Keratinocyte (primary cell): ENCODE data around the gene VPS18. TPM values are rescaled to one million over a fixed set of nuclear protein-coding genes. Genes with fewer than 3 reads are reported as not detected.

Experiments used
- DNase-seq: peaks from one replicate; pipeline ENCODE4 v3.0.0-alpha.2; 2011; ENCODE audit warnings: low read depth, missing footprints, low spot score
- FAIRE-seq: peaks from 2 replicates; lab custom pipeline; 2011; peaks lifted over from hg19 to GRCh38; lab: Jason Lieb, UNC
- H2AFZ ChIP-seq: 2 replicates; pipeline ENCODE4 v1.6.0; 2012; ENCODE audit warnings: low read length, control low read depth, inconsistent platforms; ENCODE audit not compliant: control insufficient read depth
- H3K27ac ChIP-seq: 2 replicates; pipeline ENCODE4 v1.5.1; 2011; ENCODE audit warnings: low read length; ENCODE audit not compliant: control insufficient read depth, insufficient read depth
- H3K27me3 ChIP-seq: 3 replicates; pipeline ENCODE4 v1.6.0; 2011; ENCODE audit warnings: low read length; ENCODE audit not compliant: control insufficient read depth, insufficient read depth; ENCODE audit errors: extremely low read depth
- H3K36me3 ChIP-seq, 2 experiments: 2 replicates in 1 of 2; 3 replicates in 1 of 2; pipeline ENCODE4 v1.5.1; 2011; ENCODE audit warnings: low read length in 2 of 2, mild to moderate bottlenecking in 1 of 2; ENCODE audit not compliant: control insufficient read depth in 2 of 2, insufficient read depth in 2 of 2; ENCODE audit errors: extremely low read depth in 1 of 2
- H3K4me1 ChIP-seq: 3 replicates; pipeline ENCODE4 v1.5.1; 2011; ENCODE audit warnings: low read length; ENCODE audit not compliant: control insufficient read depth, insufficient read depth; ENCODE audit errors: extremely low read depth
- H3K4me2 ChIP-seq: 3 replicates; pipeline ENCODE4 v1.6.0; 2011; ENCODE audit warnings: low read depth, low read length; ENCODE audit not compliant: control insufficient read depth, insufficient read depth; ENCODE audit errors: extremely low read depth
- H3K4me3 ChIP-seq, 3 experiments: fragments of 200-600 bp in 1 of 3; sonication (generic) in 1 of 3; 2 replicates in 2 of 3; 3 replicates in 1 of 3; pipeline ENCODE4 v1.5.1; 2011 to 2016; ENCODE audit warnings: low read length in 3 of 3, mild to moderate bottlenecking in 3 of 3, control low read depth in 2 of 3, inconsistent platforms in 1 of 3, low read depth in 1 of 3, mixed read lengths in 1 of 3, mixed run types in 1 of 3, moderate library complexity in 1 of 3; ENCODE audit not compliant: control insufficient read depth in 2 of 3, insufficient read depth in 2 of 3; ENCODE audit errors: extremely low read depth in 1 of 3
- H3K79me2 ChIP-seq: 2 replicates; pipeline ENCODE4 v1.6.0; 2012; ENCODE audit warnings: low read length; ENCODE audit not compliant: control insufficient read depth, insufficient read depth
- H3K9ac ChIP-seq: 3 replicates; pipeline ENCODE4 v1.6.0; 2011; ENCODE audit warnings: low read length; ENCODE audit not compliant: control insufficient read depth, insufficient read depth; ENCODE audit errors: extremely low read depth
- H3K9me1 ChIP-seq: 3 replicates; pipeline ENCODE4 v1.6.0; 2011; ENCODE audit warnings: low read length; ENCODE audit not compliant: control insufficient read depth, insufficient read depth; ENCODE audit errors: extremely low read depth
- H3K9me3 ChIP-seq: 2 replicates; pipeline ENCODE4 v1.5.1; 2012; ENCODE audit warnings: low read depth, low read length; ENCODE audit not compliant: control insufficient read depth
- H4K20me1 ChIP-seq: 3 replicates; pipeline ENCODE4 v1.6.0; 2011; ENCODE audit warnings: low read length; ENCODE audit not compliant: control insufficient read depth, insufficient read depth; ENCODE audit errors: extremely low read depth
- CTCF ChIP-seq, 3 experiments: IDR thresholded peaks in 1 of 3; conservative IDR thresholded peaks in 1 of 3; optimal IDR thresholded peaks in 1 of 3; 2 replicates in 2 of 3; 3 replicates in 1 of 3; pipeline versions ENCODE3 to v1.5.1; 2011; ENCODE audit warnings: low read length in 3 of 3, mild to moderate bottlenecking in 3 of 3, moderate library complexity in 2 of 3, control low read depth in 1 of 3, inconsistent platforms in 1 of 3; ENCODE audit not compliant: insufficient read depth in 2 of 3; ENCODE audit errors: extremely low read depth in 1 of 3
- EZH2 ChIP-seq: IDR thresholded peaks from one replicate; pipeline ENCODE4 v1.6.1; 2012; ENCODE audit warnings: inconsistent platforms, mild to moderate bottlenecking, low read length, moderate library complexity
- dilution Hi-C: fragments of 300-500 bp; cut with MboI; formaldehyde crosslinking; loops from one replicate; pipeline ENCODE4 v1.7.0; 2020; ENCODE audit warnings: low sequenced_read_pairs; ENCODE audit not compliant: extremely low pct_ligation_motif_present
- polyA plus RNA-seq, 5 experiments: library from polyadenylated mRNA; depleted of rRNA in 3 of 5; stranded (reverse) in 3 of 5; stranded (forward) in 1 of 5; unstranded in 1 of 5; fragments of >200 nt; gene quantifications; 1 replicate in 1 of 5; 2 replicates in 3 of 5; 3 replicates in 1 of 5; pipeline versions ENCODE4 v1.2.1 to v1.2.3, GENCODE V29; 2011 to 2012; ENCODE audit warnings: missing spikeins in 2 of 5, low read depth in 1 of 5, low replicate concordance in 1 of 5

Gene VPS18
- polyA plus RNA-seq, 1 donor (not counting 4 experiments of a cell fraction or from before 2014, with no cell fraction given) = 11.6 TPM

GRCh38 chr15:40921949-40922607 is 27.8 kb downstream of the VPS18 start:
- dilution Hi-C loops = loop anchor here (25.0 kb wide), 1 partner anchor 90 kb away; no protein-coding TSS in a partner anchor
- Histone ChIP-seq H3K36me3 (no peaks in the 10 kb centered on the region), H3K9me1 (no peaks in the 10 kb centered on the region), H3K27me3 (peaks cover 48% of the 10 kb centered on the region), H3K4me3 (no peak overlapping the region), H3K4me2 (no peak overlapping the region), H3K27ac (no peak overlapping the region), H2AFZ (no peak overlapping the region), H3K9ac (no peak overlapping the region), H3K79me2 (no peaks in the 10 kb centered on the region), H3K4me1 (peaks cover 4% of the 10 kb centered on the region), H4K20me1 (no peaks in the 10 kb centered on the region), H3K9me3 (no peaks in the 10 kb centered on the region)
- DNase-seq (no peak), FAIRE-seq (peak; percentile 67)
- TF ChIP-seq EZH2 = no peak
- TF ChIP-seq CTCF (optimal IDR thresholded peaks at IDR 0.05 in 1 of 3, IDR thresholded peaks at IDR 0.05 in 1 of 3, conservative IDR thresholded peaks at IDR 0.05 in 1 of 3; ENCODE audit: extremely low read depth in 1 of 3, insufficient read depth in 2 of 3, low read length in 3 of 3) = no peak

- FAIRE-seq (no peak), DNase-seq (no peak)
- Histone ChIP-seq H3K9me1 (no peaks in the 10 kb centered on the region), H3K27ac (no peak overlapping the region), H3K4me3 (no peak overlapping the region), H3K9ac (no peak overlapping the region), H3K79me2 (no peaks in the 10 kb centered on the region), H2AFZ (no peak overlapping the region), H3K36me3 (no peaks in the 10 kb centered on the region), H3K27me3 (peaks cover 49% of the 10 kb centered on the region), H3K9me3 (no peaks in the 10 kb centered on the region), H4K20me1 (no peaks in the 10 kb centered on the region), H3K4me1 (peaks cover 4% of the 10 kb centered on the region), H3K4me2 (no peak overlapping the region)
- dilution Hi-C loops = loop anchor here (25.0 kb wide), 1 partner anchor 90 kb away; no protein-coding TSS in a partner anchor
- TF ChIP-seq CTCF (optimal IDR thresholded peaks at IDR 0.05 in 1 of 3, IDR thresholded peaks at IDR 0.05 in 1 of 3, conservative IDR thresholded peaks at IDR 0.05 in 1 of 3; ENCODE audit: extremely low read depth in 1 of 3, insufficient read depth in 2 of 3, low read length in 3 of 3) (no peak), EZH2 (no peak)
Measured at GRCh38 chr15:40922608-40923005, 28.4 kb downstream of the VPS18 start.
